GM12864 (cell line): Measurements from ENCODE around the gene PHRF1.

ENCODE experiments used
- DNase-seq: peaks from one replicate; pipeline ENCODE4 v3.0.0-alpha.2; 2011; ENCODE audit warnings: low read depth
- H3K4me3 ChIP-seq: 2 replicates; pipeline ENCODE4 v1.5.1; 2011; ENCODE audit warnings: mild to moderate bottlenecking, low read depth, low read length, control low read depth
- CTCF ChIP-seq: IDR thresholded peaks from 2 replicates; pipeline ENCODE4 v1.5.1; 2011; ENCODE audit warnings: low read depth, mild to moderate bottlenecking, moderate library complexity, low read length, control low read depth, inconsistent platforms; ENCODE audit errors: missing control alignments

PHRF1 gene

GRCh38 chr11:575996-576768, at the start of gene PHRF1:
Gene PHRF1 (plus strand): TSS chr11:576470. CDS start chr11:581513, 5,043 bp downstream.
- DNase-seq = peak; percentile 84
- no peak for TF ChIP-seq CTCF
- peak within 1 kb of the TSS; percentile 75 for H3K4me3 ChIP-seq

GRCh38 chr11:528166-528814, 48.0 kb upstream of the PHRF1 start:
- TF ChIP-seq CTCF = no peak
- no peak overlapping the region for H3K4me3 ChIP-seq
- DNase-seq = no peak

- no peak for TF ChIP-seq CTCF
- DNase-seq = no peak
- no peak overlapping the region for H3K4me3 ChIP-seq
Observed at GRCh38 chr11:528815-529727, 47.2 kb upstream of the PHRF1 start.

- DNase-seq = no peak
- no peak for TF ChIP-seq CTCF
- no peak overlapping the region for H3K4me3 ChIP-seq
Observed at GRCh38 chr11:529728-530411, 46.4 kb upstream of the PHRF1 start.

GRCh38 chr11:530960-531831, 45.1 kb upstream of the PHRF1 start:
- no peak overlapping the region for H3K4me3 ChIP-seq
- no peak for DNase-seq
- TF ChIP-seq CTCF = no peak

- no peak for TF ChIP-seq CTCF
- no peak for DNase-seq
- H3K4me3 ChIP-seq = no peak overlapping the region
Observed at GRCh38 chr11:531919-532526, 44.2 kb upstream of the PHRF1 start.
